GM21723 (cell line): Measurements from ENCODE around the gene OPN1MW3.
"Not testable (repeated sequence)": the region's sequence is repeated elsewhere in the genome, so short reads cannot be mapped to it uniquely, and the experiment has no call there.

Source experiments
- ATAC-seq: cut with Tn5 transposase; IDR thresholded peaks from one replicate; pipeline ENCODE4 v1.9.1; 2021; ENCODE audit warnings: mild to moderate bottlenecking, moderate library complexity; ENCODE audit not compliant: unreplicated experiment

The OPN1MW3 gene

GRCh38 chrX:154257282-154257681, at the start of gene OPN1MW3:
TSS of gene OPN1MW3 (plus strand) at chrX:154257582. CDS start at chrX:154257620, 38 bp downstream.
- ATAC-seq = not testable (repeated sequence)

- ATAC-seq = peak; percentile 95
Measured at GRCh38 chrX:154209670-154210418, 47.5 kb upstream of the OPN1MW3 start.

- ATAC-seq = not testable (repeated sequence)
Measured at GRCh38 chrX:154211057-154211456, 46.3 kb upstream of the OPN1MW3 start.

GRCh38 chrX:154211499-154211898, 45.9 kb upstream of the OPN1MW3 start:
- ATAC-seq = not testable (repeated sequence)

- not testable (repeated sequence) for ATAC-seq
Measured at GRCh38 chrX:154219456-154219855, 37.9 kb upstream of the OPN1MW3 start, which contains the start of gene OPN1MW2. TSS of gene OPN1MW2 (plus strand) at chrX:154219756. CDS start at chrX:154219816, 60 bp downstream.

- not testable (repeated sequence) for ATAC-seq
Measured at GRCh38 chrX:154225292-154225691, 32.1 kb upstream of the OPN1MW3 start.

GRCh38 chrX:154226706-154227105, 30.7 kb upstream of the OPN1MW3 start:
- not testable (repeated sequence) for ATAC-seq

- not testable (repeated sequence) for ATAC-seq
Measured at GRCh38 chrX:154231443-154231842, 25.9 kb upstream of the OPN1MW3 start.

GRCh38 chrX:154233620-154234019, 23.8 kb upstream of the OPN1MW3 start:
- not testable (repeated sequence) for ATAC-seq

- not testable (repeated sequence) for ATAC-seq
Measured at GRCh38 chrX:154238939-154239559, 18.3 kb upstream of the OPN1MW3 start.

GRCh38 chrX:154239982-154240503, 17.3 kb upstream of the OPN1MW3 start:
- ATAC-seq = not testable (repeated sequence)

- ATAC-seq = peak; percentile 85
Measured at GRCh38 chrX:154247377-154248045, 9.9 kb upstream of the OPN1MW3 start.

- not testable (repeated sequence) for ATAC-seq
Measured at GRCh38 chrX:154248076-154248475, 9.3 kb upstream of the OPN1MW3 start.

GRCh38 chrX:154258711-154259110, 1.3 kb downstream of the OPN1MW3 start:
- not testable (repeated sequence) for ATAC-seq

- ATAC-seq = not testable (repeated sequence)
Measured at GRCh38 chrX:154263072-154263471, 5.7 kb downstream of the OPN1MW3 start.

GRCh38 chrX:154269245-154269644, 11.9 kb downstream of the OPN1MW3 start:
- ATAC-seq = not testable (repeated sequence)

- peak; percentile 78 for ATAC-seq
Measured at GRCh38 chrX:154284489-154285338, 27.3 kb downstream of the OPN1MW3 start.

GRCh38 chrX:154286406-154286805, 29.0 kb downstream of the OPN1MW3 start:
- not testable (repeated sequence) for ATAC-seq

GRCh38 chrX:154294791-154295574, 37.6 kb downstream of the OPN1MW3 start, which contains the start of gene TEX28:
TSS of gene TEX28 (minus strand) at chrX:154295124. CDS start at chrX:154292117, 3,007 bp downstream.
- ATAC-seq = no peak
